GM19463 (cell line): ENCODE data around the gene CYTH1.
"Not testable (repeated sequence)": the region's sequence is repeated elsewhere in the genome, so short reads cannot be mapped to it uniquely, and the experiment has no call there.

ENCODE experiments used
- ATAC-seq: cut with Tn5 transposase; IDR thresholded peaks from one replicate; pipeline ENCODE4 v1.9.1; 2021; ENCODE audit warnings: mild to moderate bottlenecking, moderate library complexity; ENCODE audit not compliant: unreplicated experiment

Gene CYTH1

GRCh38 chr17:78675316-78675616 lies 106.8 kb downstream of the CYTH1 start:
- ATAC-seq: no peak

- ATAC-seq: no peak
Observed at GRCh38 chr17:78674595-78675315, 107.3 kb downstream of the CYTH1 start.

GRCh38 chr17:78674156-78674555 lies 107.9 kb downstream of the CYTH1 start:
- no peak for ATAC-seq

GRCh38 chr17:78673395-78673794 lies 108.7 kb downstream of the CYTH1 start:
- no peak for ATAC-seq

- ATAC-seq: no peak
Observed at GRCh38 chr17:78672871-78673371, 109.2 kb downstream of the CYTH1 start.

- no peak for ATAC-seq
Observed at GRCh38 chr17:78672005-78672404, 110.1 kb downstream of the CYTH1 start.

GRCh38 chr17:78671726-78672001 lies 110.4 kb downstream of the CYTH1 start:
- not testable (repeated sequence) for ATAC-seq

GRCh38 chr17:78670850-78671725 lies 111.0 kb downstream of the CYTH1 start:
- ATAC-seq: no peak

- no peak for ATAC-seq
Observed at GRCh38 chr17:78669975-78670518, 112.0 kb downstream of the CYTH1 start.

- ATAC-seq: no peak
Observed at GRCh38 chr17:78669256-78669974, 112.7 kb downstream of the CYTH1 start.

- no peak for ATAC-seq
Observed at GRCh38 chr17:78668847-78669246, 113.2 kb downstream of the CYTH1 start.

- no peak for ATAC-seq
Observed at GRCh38 chr17:78667741-78668640, 114.1 kb downstream of the CYTH1 start.

- no peak for ATAC-seq
Observed at GRCh38 chr17:78667091-78667490, 115.0 kb downstream of the CYTH1 start.

- ATAC-seq: no peak
Observed at GRCh38 chr17:78665952-78666920, 115.8 kb downstream of the CYTH1 start.

GRCh38 chr17:78665387-78665951 lies 116.6 kb downstream of the CYTH1 start:
- no peak for ATAC-seq

GRCh38 chr17:78664476-78665386 lies 117.3 kb downstream of the CYTH1 start:
- no peak for ATAC-seq

GRCh38 chr17:78661093-78661770 lies 120.8 kb downstream of the CYTH1 start:
- ATAC-seq: no peak
